ENCODE data around the gene ERN2.

DNA sequence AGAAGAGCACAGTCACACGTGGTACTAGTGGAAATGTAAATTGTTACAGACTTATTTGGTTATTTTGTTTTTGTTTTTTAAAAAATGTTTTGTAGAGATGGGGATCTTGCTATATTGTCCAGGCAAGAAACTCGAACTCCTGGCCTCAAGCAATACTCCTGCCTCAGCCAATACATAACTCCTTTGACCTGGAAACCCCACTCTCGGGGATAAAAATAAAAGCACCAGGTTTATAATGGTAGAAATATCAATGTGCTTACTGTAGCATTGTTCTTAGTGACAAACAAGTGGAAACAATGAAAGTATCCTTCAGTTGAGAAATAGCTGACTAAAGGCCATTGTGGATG is 11.7 kb upstream of the ERN2 start:
- TF ChIP-seq CTCF (IDR thresholded peaks at IDR 0.05) = no peak
- no peak for TF ChIP-seq POLR2A (IDR thresholded peaks at IDR 0.05)
